Ureter (tissue), 1 donor: ENCODE data around the gene KPNB1. TPM values are rescaled to one million over a fixed set of nuclear protein-coding genes. Genes with fewer than 3 reads are reported as not detected.

ENCODE experiments used
- DNase-seq: peaks from one replicate; pipeline ENCODE4 v3.0.0-alpha.2; 2020; ENCODE audit warnings: low spot score
- total RNA-seq: library from RNA; stranded (reverse); gene quantifications from one replicate; pipeline ENCODE4 v1.2.4, GENCODE V29; 2023
- donor health status: DM: yes; HTN: yes; CAD: no.

KPNB1 gene
- total RNA-seq, 1 donor from 2014 or later = 352 TPM

DNA sequence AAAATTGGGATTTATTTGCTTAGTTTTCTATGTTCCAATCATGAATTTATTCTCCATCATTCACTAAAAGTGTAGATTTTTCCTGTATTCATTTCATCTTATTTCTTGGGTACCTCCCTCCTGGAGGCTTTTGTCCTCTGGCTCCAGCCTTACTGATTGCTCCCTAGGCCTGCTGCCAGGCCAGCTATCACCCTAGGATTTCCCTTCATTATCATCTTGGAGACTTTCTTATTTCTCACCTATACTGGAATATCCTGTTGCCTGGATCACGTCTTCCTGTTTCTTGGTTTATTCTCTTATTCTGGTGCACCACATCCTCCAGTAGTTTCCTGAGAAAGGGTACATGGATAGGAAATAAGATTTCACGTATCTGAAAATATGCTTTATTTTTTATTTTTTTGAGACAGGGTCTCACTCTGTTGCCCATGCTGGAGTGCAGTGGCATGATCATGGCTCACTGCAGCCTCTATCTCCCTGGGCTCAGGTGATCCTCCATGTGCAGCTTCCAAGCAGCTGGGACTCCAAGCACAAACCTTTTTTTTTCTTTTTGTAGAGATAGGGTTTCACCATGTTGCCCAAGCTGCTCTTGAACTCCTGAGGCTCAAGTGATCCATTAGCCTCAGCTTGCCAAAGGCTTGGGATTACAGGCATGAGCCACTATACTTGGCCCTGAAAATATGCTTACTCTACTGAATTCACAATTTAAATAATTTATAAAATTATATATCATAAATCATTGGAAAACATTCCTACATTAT is 13.3 kb upstream of the KPNB1 start:
- DNase-seq = no peak

DNA sequence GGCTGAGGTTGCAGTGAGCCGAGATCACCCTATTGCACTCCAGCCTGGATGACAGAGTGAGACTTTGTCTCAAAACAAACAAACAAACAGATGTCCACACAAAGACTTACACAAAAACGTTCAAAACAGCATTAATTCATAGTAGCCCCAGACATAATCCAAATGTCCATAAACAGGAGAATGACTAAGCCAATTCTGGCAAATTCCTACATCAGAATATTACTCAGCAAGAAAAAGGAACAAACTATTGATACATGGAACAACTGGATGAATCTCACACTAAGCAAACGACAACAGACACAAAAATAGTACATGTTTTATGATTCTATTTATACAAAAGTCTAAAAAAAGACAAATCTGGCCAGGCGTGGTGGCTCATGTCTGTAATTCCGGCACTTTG is 10.8 kb upstream of the KPNB1 start:
- no peak for DNase-seq

DNA sequence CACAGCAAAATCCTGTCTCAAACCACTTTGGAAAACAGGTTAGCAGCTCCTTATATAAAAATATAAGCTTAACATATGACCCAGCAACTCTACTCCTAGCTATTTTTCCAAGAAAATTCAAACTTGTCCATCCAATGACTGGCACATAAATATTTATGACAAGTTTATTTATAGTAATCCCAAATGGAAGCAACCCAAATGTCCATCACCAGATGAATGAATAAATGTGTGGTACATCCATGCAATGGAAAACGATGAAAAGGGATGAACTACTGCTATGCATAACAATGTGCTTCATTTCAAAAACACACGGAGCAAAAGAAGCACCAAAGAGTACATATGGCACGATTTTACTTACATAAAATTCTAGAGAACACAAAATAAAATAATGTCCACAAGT is 9.6 kb upstream of the KPNB1 start:
- DNase-seq = no peak

DNA sequence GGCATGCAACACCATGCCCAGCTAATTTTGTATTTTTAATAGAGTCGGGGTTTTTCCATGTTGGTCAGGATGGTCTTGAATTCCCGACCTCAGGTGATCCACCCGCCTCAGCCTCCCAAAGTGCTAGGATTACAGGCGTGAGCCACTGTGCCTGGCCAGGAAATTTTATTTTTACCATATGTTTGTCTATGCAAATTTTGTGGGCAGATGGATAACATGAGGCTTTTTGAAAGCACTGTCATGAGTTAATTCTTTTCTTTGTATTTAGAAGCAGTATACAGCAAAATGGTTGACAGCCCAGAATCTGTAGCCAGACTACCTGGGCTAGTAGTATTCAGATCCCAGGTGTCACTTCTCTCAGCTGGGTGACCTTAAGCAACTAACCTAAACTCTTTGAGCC is 8.5 kb upstream of the KPNB1 start:
- no peak for DNase-seq

DNA sequence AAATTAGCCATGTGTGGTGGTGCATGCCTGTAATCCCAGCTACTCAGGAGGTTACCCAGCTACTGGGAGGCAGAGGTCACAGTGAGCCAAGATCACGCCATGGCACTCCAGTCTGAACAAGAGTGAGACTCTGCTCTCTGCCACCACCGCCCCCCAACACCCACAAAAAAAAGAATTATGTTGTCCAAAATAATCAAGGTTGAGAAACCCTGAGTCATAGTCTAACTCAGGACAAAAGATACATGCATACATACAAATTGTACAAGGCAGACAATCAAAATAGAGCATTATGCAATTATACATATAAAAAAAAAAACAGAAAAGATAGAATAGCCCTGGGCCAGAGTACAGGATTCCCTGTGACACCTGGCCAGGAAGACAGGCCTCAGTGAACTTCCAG is 6.6 kb upstream of the KPNB1 start:
- DNase-seq = no peak

DNA sequence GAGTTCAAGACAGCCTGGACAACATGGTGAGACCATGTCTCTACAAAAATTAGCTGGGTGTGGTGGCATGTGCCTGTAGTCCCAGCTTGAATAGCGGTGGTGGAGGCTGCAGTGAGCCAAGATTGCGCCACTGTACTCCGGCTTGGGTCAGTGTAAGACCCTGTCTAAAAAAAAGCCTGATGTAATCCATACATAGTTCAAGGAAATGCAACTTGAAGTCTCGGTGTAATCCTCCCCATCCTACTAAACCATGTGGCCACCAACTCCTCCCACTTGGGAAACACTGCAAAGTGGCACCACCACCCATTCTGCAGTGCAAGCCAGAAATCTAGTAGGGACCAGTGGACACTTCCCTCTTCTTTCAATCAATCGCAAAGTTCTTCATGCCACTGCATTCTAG is 5.4 kb upstream of the KPNB1 start:
- DNase-seq = no peak

DNA sequence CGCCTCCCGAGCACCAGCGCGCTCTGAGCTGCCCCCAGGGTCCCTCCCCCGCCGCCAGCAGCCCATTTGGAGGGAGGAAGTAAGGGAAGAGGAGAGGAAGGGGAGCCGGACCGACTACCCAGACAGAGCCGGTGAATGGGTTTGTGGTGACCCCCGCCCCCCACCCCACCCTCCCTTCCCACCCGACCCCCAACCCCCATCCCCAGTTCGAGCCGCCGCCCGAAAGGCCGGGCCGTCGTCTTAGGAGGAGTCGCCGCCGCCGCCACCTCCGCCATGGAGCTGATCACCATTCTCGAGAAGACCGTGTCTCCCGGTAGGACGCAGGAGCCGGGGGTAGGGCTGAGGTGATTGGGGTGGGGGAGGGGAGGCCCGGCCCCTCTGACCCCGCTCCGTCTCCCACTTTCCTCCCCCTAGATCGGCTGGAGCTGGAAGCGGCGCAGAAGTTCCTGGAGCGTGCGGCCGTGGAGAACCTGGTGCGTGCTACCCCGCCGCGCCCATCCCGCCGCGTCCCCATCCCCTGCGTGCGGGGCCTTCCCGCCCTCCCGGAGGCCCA is 329 bp downstream of the KPNB1 start:
- no peak for DNase-seq

DNA sequence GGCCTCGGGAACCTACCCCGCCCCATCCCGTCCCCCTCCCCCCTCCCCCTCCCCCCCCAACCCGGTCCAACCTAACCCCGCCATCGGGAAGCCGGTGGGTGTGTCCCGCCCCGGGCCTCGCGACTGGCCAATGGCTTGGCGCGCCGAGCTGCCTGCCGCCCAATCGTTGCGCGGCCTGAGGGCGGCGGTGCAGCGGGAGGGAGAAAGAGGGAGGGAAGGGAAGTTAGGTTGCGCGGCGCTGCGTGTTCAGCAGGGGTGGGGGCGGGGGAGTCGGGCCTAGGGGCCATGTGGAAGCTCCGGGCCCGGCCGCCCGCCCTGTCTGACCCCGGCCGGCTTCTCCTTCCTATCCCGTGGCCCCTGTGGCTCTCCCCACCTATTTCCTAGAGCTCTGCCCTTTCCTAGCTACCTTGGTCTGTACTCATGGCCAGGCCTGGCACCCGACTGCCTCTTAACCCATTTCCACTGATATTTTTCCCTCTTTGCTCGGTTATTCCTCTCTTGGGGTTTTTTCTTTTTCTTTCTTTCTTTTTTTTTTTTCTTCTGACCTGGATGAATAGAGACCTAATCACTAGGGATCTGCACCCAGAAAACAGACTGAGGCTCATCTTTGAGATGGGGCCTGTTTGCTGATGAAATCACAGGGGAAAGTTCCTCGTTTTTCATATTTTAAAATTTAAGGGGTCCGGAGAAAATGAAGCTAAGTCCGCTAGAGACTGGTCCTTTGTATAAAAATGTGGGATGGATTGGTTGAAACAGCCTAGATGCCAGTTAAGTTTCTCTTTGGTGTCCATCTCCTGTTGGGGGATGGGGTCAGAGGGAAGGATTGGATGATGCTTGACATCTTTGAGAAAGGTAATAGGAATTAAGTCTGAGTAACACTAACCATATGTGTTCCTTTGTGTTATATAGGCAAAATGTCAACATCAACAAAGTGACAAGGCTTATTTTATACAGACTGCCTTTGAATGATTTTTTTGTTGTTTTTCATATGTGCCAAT is 1.1 kb downstream of the KPNB1 start:
- peak; percentile 95 for DNase-seq

DNA sequence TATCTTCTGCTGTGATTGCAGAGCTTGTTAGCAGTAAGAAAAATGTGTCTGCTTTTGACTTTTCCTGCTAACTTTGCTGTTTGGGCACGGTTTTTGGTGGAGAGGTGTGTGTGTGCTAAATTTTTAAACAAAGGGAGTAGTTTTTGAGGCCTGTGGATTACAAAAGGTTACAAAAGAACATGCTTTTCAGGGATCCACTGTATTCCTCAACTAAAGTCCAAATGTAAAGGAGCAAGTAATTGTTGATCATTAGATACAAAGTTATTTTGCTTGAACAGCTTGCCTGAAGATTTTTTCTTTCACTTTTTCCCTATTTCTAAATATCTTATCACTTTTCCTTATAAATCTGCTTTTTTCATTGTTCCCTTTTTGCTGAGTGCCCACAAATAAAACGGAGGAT is 2.0 kb downstream of the KPNB1 start:
- no peak for DNase-seq

DNA sequence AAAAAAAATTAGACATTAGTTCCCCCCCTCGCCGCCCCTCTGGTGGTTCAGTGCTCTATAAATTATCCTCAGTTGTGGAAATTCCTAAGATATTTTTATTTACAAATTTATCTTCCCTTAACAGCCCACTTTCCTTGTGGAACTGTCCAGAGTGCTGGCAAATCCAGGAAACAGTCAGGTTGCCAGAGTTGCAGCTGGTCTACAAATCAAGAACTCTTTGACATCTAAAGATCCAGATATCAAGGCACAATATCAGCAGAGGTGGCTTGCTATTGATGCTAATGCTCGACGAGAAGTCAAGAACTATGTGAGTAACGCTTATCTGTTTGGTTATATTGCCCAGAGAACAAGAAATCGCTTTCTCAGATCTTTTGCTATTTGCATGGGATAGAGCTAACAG is 2.9 kb downstream of the KPNB1 start:
- no peak for DNase-seq

DNA sequence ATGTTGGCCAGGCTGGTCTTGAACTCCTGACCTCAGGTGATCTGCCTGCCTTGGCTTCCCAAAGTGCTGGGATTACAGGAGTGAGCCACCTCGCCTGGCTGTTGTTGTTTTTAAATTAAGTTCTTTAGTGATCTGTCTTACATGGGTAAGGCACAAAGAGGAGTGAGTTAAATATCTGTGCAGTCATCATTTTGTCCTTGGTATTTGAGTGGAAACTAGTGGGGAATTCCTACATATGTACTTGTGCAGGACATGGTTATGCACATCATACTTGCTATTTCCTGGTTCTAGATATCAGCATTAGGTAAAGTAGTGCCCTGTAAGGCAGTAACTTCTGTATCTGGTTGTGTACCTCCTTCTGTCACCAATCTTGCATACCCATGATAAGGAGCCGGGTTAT is 3.7 kb downstream of the KPNB1 start:
- DNase-seq = no peak

DNA sequence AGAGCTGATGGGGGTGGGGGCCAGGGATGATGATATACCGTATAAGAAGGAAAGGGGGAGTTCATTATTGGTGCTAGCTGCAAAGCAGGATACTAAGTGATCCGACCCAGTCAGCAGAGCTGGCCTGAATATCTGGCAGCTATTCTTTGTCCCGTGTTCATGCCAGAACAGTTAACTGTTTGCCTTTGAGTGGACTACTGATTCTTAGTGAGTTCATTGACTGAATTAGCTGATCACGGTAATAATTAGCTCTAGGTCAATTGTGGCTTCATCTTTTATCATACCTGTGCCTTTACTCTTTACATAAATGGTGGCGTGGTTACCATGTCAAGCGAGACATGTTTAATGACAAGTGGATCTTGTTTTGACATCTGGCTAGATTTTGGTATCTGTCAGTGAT is 5.3 kb downstream of the KPNB1 start:
- DNase-seq = no peak

DNA sequence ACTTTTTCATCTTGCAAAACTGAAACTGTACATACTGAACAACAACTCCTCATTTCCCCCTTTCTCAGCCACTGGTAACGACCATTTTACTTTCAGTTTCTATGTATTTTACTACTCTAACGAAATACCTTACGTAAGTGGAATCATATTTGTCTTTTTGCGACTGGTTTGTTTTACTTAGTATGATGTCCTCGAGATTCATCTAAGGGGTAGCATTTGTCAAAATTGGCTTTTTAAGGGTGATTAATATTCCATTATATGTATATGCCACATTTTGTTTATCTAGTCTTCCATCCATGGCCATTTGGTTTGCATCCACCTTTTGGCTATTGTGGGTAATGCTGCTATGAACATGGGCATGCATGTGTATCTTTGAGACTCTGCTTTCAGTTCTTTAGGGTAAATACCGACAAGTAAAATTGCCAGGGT is 10.4 kb downstream of the KPNB1 start:
- DNase-seq = no peak

DNA sequence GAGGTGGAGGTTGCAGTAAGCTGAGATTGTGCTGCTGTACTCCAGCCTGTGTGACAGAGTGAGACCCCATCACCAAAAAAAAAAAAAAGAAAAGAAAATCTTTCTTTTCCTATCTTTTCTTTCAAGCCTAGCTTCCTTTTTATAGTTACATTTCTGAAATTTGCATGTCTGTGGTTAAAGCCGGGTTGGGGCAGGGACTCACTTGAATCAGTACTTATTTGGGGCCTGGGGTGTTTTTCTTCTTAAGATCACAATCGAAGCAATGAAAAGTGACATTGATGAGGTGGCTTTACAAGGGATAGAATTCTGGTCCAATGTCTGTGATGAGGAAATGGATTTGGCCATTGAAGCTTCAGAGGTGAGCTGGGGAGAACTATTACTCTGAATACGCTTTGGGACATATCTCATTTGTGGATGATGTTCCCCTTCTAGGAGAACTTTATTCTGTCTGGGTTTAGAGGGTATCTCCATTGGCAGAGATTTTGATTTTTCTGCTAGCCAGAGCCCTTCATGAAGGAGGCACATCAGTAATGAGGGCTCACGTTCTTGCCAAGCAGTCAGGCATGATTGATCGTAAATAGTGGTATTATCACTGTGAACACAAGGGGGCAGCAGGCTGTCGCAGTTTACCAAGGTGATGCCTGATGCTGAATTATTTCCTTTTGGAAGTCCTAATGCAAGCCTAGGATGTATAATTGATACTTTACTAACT is 14.3 kb downstream of the KPNB1 start:
- DNase-seq = peak; percentile 59

DNA sequence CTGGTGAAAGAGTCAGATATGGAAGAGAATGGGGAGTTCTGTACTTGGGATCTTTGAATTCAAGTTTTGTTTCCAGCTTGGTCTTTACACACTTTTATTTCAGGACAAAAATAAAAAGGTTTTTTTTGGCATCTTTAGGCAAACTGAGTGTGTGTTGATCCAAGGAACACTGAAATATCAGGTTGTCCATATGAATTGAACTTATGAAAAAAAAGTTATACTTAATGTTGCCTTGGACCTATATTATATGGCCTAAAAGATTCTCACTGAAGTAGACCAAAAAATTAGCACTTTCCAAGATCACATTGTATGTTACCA is 14.9 kb downstream of the KPNB1 start:
- no peak for DNase-seq

DNA sequence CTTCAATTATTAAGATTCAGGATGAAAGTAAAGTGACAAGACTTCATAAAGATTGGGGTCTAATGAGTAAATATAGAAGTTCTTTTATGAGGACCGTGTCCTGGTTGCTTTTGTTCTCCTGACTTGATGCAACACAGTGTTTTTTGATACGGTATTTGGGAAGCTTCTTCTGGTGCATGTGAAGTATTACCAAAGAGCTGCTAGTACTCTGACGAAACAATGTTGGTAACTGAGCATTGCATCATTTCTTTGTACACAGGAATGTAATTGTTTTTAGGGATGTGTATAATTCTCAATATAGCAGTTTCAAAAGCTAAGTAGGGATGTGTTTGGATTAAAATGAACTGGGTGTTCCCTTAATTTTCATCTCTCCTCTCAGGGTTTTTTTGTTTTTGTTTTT is 15.9 kb downstream of the KPNB1 start:
- no peak for DNase-seq

DNA sequence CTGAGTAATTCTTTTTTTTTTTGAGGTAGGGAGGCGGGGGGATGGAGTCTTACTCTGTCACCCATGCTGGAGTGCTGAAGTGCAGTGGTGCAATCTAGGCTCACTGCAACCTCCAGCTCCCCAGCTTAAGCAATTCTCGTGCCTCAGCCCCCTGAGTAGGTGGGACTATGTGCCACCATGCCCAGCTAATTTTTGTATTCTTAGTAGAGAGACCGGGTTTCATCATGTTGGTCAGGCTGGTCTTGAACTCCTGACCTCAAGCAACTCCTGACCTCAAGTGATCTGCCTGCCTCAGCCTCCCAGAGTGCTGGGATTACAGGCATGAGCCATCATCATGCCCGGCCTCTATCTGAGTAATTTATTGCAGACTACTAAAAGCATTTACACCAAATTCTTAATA is 19.4 kb downstream of the KPNB1 start:
- DNase-seq = no peak

DNA sequence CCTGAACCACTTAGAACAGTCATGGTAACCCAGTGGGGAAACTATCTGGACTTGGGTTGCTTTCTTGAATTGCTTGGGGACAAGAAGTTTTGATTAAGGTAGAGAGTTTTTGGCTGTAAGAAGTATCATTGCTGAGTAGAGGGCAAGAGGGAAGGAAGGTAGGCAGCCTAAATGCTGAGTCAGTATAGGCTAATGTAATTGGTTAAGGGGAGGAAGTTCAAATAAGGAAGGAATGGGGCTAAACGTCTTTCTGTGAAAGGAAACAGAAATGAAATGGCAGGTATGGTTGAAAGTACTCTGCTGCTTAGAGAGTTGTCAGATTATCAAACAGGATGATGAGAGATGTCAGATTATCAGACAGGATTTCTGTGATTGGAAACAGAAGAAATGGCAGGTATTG is 20.3 kb downstream of the KPNB1 start:
- DNase-seq = no peak

DNA sequence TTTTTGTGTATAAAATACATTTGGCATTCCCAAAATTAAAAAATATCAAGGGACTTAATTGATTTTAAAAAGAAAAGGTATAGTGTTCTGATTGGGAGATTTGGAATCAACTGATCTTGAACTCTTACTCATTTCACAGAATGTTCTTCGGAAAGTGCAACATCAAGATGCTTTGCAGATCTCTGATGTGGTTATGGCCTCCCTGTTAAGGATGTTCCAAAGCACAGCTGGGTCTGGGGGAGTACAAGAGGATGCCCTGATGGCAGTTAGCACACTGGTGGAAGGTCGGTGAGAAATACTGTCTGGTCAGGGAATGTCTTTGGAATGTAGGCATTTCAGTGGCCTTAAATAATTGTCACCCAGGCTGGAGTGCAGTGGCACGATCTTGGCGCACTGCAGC is 24.8 kb downstream of the KPNB1 start:
- no peak for DNase-seq

DNA sequence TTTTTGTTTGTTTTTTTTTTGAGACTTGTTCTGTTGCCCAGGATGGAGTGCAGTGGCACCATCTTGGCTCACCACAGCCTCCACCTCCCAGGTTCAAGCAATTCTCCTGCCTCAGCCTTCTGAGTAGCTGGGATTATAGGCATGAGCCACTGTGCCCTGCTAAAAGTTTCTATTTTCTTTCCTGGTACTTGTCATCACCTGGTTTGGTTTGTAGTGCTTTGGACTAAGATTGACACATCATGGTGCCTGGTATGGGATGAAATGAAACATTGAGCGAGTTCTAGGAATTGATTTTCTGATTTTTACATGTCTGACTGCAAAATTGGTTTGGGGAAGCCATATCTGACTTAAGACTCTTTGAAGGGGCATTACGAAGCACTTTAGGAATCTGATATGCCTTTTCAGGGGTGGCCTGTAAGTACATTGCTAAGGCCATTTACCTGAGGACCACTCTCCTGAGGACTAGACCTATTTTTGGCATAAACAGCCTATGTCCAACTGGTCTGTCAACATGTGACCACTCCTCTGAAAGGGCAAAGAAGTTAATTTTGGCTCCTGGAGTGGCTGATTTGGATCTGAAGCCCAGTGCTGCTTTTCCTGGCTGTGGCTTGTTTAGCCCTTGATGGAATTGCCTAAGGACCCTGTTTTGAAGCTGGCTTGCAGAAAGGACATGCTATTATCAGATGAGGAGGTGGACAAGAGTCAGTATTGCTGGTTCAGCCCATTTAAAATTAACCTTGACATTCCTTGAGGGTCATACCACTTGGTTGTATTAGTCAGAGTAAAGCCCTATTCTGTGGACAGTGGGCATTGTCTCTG is 25.9 kb downstream of the KPNB1 start:
- DNase-seq = no peak

DNA sequence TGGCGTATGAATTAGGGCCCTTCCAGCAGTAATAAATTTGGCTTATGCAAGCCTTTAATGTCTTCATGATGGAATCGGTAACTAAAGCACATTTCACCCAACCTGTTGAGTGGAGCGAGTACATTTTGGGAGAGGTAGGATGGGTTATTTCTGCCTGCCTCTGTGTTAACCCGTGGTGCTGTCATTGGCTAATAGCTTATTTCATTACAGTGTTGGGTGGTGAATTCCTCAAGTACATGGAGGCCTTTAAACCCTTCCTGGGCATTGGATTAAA is 26.4 kb downstream of the KPNB1 start:
- no peak for DNase-seq
